Neuronal stem cell (in vitro differentiated cells): ENCODE data around the gene NKAIN4.

Experiments
- DNase-seq: peaks from one replicate; pipeline ENCODE4 v3.0.0-alpha.2; 2013; ENCODE audit warnings: low spot score
- H2AFZ ChIP-seq: one replicate; pipeline ENCODE4 v1.6.1; 2013; ENCODE audit warnings: mild to moderate bottlenecking, low read length, inconsistent platforms
- H2AK5ac ChIP-seq: 2 replicates; pipeline ENCODE4 v1.6.1; 2013; ENCODE audit warnings: low read depth, mild to moderate bottlenecking, inconsistent platforms, low read length, moderate library complexity, mixed read lengths
- H2BK120ac ChIP-seq: 2 replicates; pipeline ENCODE4 v1.6.1; 2013; ENCODE audit warnings: low read depth, mild to moderate bottlenecking, inconsistent platforms, low read length, moderate library complexity, mixed read lengths
- H2BK12ac ChIP-seq: one replicate; pipeline ENCODE4 v1.6.1; 2013; ENCODE audit warnings: low read length, inconsistent platforms
- H2BK15ac ChIP-seq: 2 replicates; pipeline ENCODE4 v1.6.1; 2013; ENCODE audit warnings: mild to moderate bottlenecking, low read length, inconsistent platforms, mixed read lengths
- H2BK5ac ChIP-seq: one replicate; pipeline ENCODE4 v1.6.1; 2013; ENCODE audit warnings: inconsistent platforms, mild to moderate bottlenecking, low read length, moderate library complexity
- H3K14ac ChIP-seq: one replicate; pipeline ENCODE4 v1.6.1; 2013; ENCODE audit warnings: low read length, inconsistent platforms
- H3K18ac ChIP-seq: 2 replicates; pipeline ENCODE4 v1.6.1; 2013; ENCODE audit warnings: low read length, inconsistent platforms
- H3K23ac ChIP-seq: 2 replicates; pipeline ENCODE4 v1.6.1; 2013; ENCODE audit warnings: low read depth, mild to moderate bottlenecking, mixed read lengths, low read length, inconsistent platforms; ENCODE audit not compliant: poor library complexity
- H3K27ac ChIP-seq: replicated peaks from 3 replicates; pipeline ENCODE4 v1.5.1; 2013; ENCODE audit warnings: low read length, inconsistent platforms
- H3K27me3 ChIP-seq, 3 experiments: 2 replicates each; pipeline ENCODE4 v1.6.1; 2013; ENCODE audit warnings: low read length in 3 of 3, mild to moderate bottlenecking in 2 of 3, inconsistent platforms in 1 of 3, low read depth in 1 of 3, mixed read lengths in 1 of 3, moderate library complexity in 1 of 3; ENCODE audit not compliant: control insufficient read depth in 3 of 3, insufficient read depth in 3 of 3
- H3K36me3 ChIP-seq, 2 donors: replicated peaks in 1 of 2; 2 replicates each; pipeline ENCODE4 v1.6.1; 2013; ENCODE audit warnings: low read length in 2 of 2; ENCODE audit not compliant: control insufficient read depth in 2 of 2, insufficient read depth in 2 of 2
- H3K4ac ChIP-seq: 2 replicates; pipeline ENCODE4 v1.6.1; 2013; ENCODE audit warnings: inconsistent platforms, mild to moderate bottlenecking, low read length, moderate library complexity
- H3K4me1 ChIP-seq, 2 donors: 1 replicate in 1 of 2; 2 replicates in 1 of 2; pipeline ENCODE4 v1.6.1; 2013; ENCODE audit warnings: low read length in 2 of 2, low read depth in 1 of 2; ENCODE audit not compliant: control insufficient read depth in 2 of 2, insufficient read depth in 1 of 2
- H3K4me2 ChIP-seq: one replicate; pipeline ENCODE4 v1.6.1; 2013; ENCODE audit warnings: mild to moderate bottlenecking, low read length, inconsistent platforms; ENCODE audit not compliant: insufficient read depth, poor library complexity, severe bottlenecking
- H3K4me3 ChIP-seq, 2 donors: 2 replicates each; pipeline ENCODE4 v1.5.1; 2013; ENCODE audit warnings: low read length in 2 of 2, mild to moderate bottlenecking in 2 of 2, inconsistent platforms in 1 of 2, moderate library complexity in 1 of 2
- H3K79me1 ChIP-seq: one replicate; pipeline ENCODE4 v1.6.1; 2013; ENCODE audit warnings: low read depth, mild to moderate bottlenecking, inconsistent platforms, low read length, moderate library complexity
- H3K9ac ChIP-seq: one replicate; pipeline ENCODE4 v1.6.1; 2013; ENCODE audit warnings: mild to moderate bottlenecking, low read depth, low read length, inconsistent platforms; ENCODE audit not compliant: poor library complexity
- H3K9me3 ChIP-seq, 2 donors: replicated peaks in 1 of 2; 2 replicates each; pipeline versions ENCODE3 to v1.6.1; 2013; ENCODE audit warnings: low read length in 2 of 2, mild to moderate bottlenecking in 2 of 2, inconsistent platforms in 1 of 2, low read depth in 1 of 2, mixed read lengths in 1 of 2, moderate library complexity in 1 of 2; ENCODE audit not compliant: control insufficient read depth in 2 of 2, insufficient read depth in 1 of 2
- H4K8ac ChIP-seq: one replicate; pipeline ENCODE4 v1.6.1; 2013; ENCODE audit warnings: low read depth, mild to moderate bottlenecking, inconsistent platforms, low read length, moderate library complexity
- H4K91ac ChIP-seq: one replicate; pipeline ENCODE4 v1.6.1; 2013; ENCODE audit warnings: low read length, low read depth, mild to moderate bottlenecking, inconsistent platforms; ENCODE audit not compliant: poor library complexity
- WGBS, 2 donors: extraction: QIAGEN DNeasy Blood & Tissue Kit; methylation state at CpG; one replicate each; pipeline ENCODE4 v1.1.7; 2013; ENCODE audit warnings: missing lambda C conversion rate in 2 of 2, mixed read lengths in 1 of 2; ENCODE audit not compliant: insufficient read length in 2 of 2, insufficient replicate concordance in 1 of 2; ENCODE audit errors: extremely low coverage in 2 of 2; 5-methylcytosine and 5-hydroxymethylcytosine counted together

Gene NKAIN4

GRCh38 chr20:63297796-63298572 lies 43.7 kb upstream of the NKAIN4 start:
- Histone ChIP-seq H2BK120ac (no peak overlapping the region), H3K4me3 (peak overlapping the region in 1 of 2 donors; percentile 40), H3K9ac (no peak overlapping the region), H3K4me2 (no peak overlapping the region), H4K8ac (no peak overlapping the region), H3K14ac (peak overlapping the region; percentile 31), H2AFZ (no peak overlapping the region), H3K18ac (peak overlapping the region; percentile 80), H2AK5ac (peak overlapping the region; percentile 94), H2BK5ac (peak overlapping the region; percentile 77), H3K79me1 (no peaks in the 10 kb centered on the region), H2BK15ac (peak overlapping the region; percentile 87), H3K4me1 (peaks cover 20 to 27% of the 10 kb centered on the region in 2 donors), H3K27ac (no peak overlapping the region), H4K91ac (no peak overlapping the region), H3K27me3 (peaks cover 0 to 13% (median 0%) of the 10 kb centered on the region in 3 experiments), H3K9me3 (no peaks in the 10 kb centered on the region), H3K4ac (no peak overlapping the region), H2BK12ac (peak overlapping the region; percentile 46), H3K23ac (peak overlapping the region; percentile 17), H3K36me3 (no peaks in the 10 kb centered on the region)
- no CpG with 5 or more reads among the region's 16 CpGs for WGBS, 2 donors
- DNase-seq = no peak

- no peak overlapping the region for H3K27ac ChIP-seq
- H3K4me3 ChIP-seq = no peak overlapping the region
- H3K79me1 ChIP-seq = peaks cover 2% of the 10 kb centered on the region
- peak overlapping the region; percentile 77 for H2BK5ac ChIP-seq
- H2BK15ac ChIP-seq = peak overlapping the region; percentile 87
- H3K4me2 ChIP-seq = no peak overlapping the region
- peaks cover 0 to 13% (median 0%) of the 10 kb centered on the region in 3 experiments for H3K27me3 ChIP-seq
- no peak overlapping the region for H3K14ac ChIP-seq
- peak overlapping the region; percentile 46 for H2BK12ac ChIP-seq
- H4K91ac ChIP-seq = no peak overlapping the region
- H3K9ac ChIP-seq = no peak overlapping the region
- peak overlapping the region; percentile 17 for H3K23ac ChIP-seq
- no peak overlapping the region for H3K4ac ChIP-seq
- no peaks in the 10 kb centered on the region for H3K9me3 ChIP-seq
- no peak overlapping the region for H2BK120ac ChIP-seq
- H3K18ac ChIP-seq = peak overlapping the region; percentile 80
- H3K36me3 ChIP-seq = no peaks in the 10 kb centered on the region
- H2AK5ac ChIP-seq = peak overlapping the region; percentile 94
- DNase-seq = no peak
- no peak overlapping the region for H2AFZ ChIP-seq
- no CpG with 5 or more reads among the region's 11 CpGs for WGBS, 2 donors
- no peak overlapping the region for H4K8ac ChIP-seq
- H3K4me1 ChIP-seq = peaks cover 20 to 27% of the 10 kb centered on the region in 2 donors
Measured at GRCh38 chr20:63297371-63297781, 43.1 kb upstream of the NKAIN4 start.

- H2AK5ac ChIP-seq = peak overlapping the region; percentile 79
- no peak overlapping the region for H3K4ac ChIP-seq
- H2AFZ ChIP-seq = peak overlapping the region; percentile 19
- H3K18ac ChIP-seq = peak overlapping the region; percentile 91
- H3K9me3 ChIP-seq = no peaks in the 10 kb centered on the region
- no peak overlapping the region for H3K4me2 ChIP-seq
- H4K91ac ChIP-seq = no peak overlapping the region
- peaks cover 0 to 13% (median 0%) of the 10 kb centered on the region in 3 experiments for H3K27me3 ChIP-seq
- peaks cover 3% of the 10 kb centered on the region for H3K79me1 ChIP-seq
- no peak overlapping the region for H3K27ac ChIP-seq
- H3K14ac ChIP-seq = peak overlapping the region; percentile 9
- H3K4me1 ChIP-seq = peaks cover 20 to 27% of the 10 kb centered on the region in 2 donors
- no CpG with 5 or more reads among the region's 18 CpGs for WGBS, 2 donors
- H2BK15ac ChIP-seq = peak overlapping the region; percentile 87
- H3K23ac ChIP-seq = no peak overlapping the region
- DNase-seq = no peak
- H2BK12ac ChIP-seq = peak overlapping the region; percentile 46
- peak overlapping the region; percentile 77 for H2BK5ac ChIP-seq
- H3K9ac ChIP-seq = no peak overlapping the region
- peak overlapping the region; percentile 30 for H4K8ac ChIP-seq
- no peaks in the 10 kb centered on the region for H3K36me3 ChIP-seq
- H2BK120ac ChIP-seq = no peak overlapping the region
- no peak overlapping the region for H3K4me3 ChIP-seq
Measured at GRCh38 chr20:63296531-63297299, 42.5 kb upstream of the NKAIN4 start.

GRCh38 chr20:63295846-63296245 lies 41.6 kb upstream of the NKAIN4 start:
- Histone ChIP-seq H3K9me3 (no peaks in the 10 kb centered on the region), H3K36me3 (no peaks in the 10 kb centered on the region), H4K8ac (no peak overlapping the region), H2AFZ (peak overlapping the region; percentile 19), H4K91ac (no peak overlapping the region), H3K79me1 (peaks cover 5% of the 10 kb centered on the region), H2AK5ac (peak overlapping the region; percentile 48), H3K27ac (no peak overlapping the region), H3K4me1 (peaks cover 23 to 27% of the 10 kb centered on the region in 2 donors), H3K9ac (no peak overlapping the region), H2BK15ac (peak overlapping the region; percentile 77), H3K4ac (no peak overlapping the region), H3K14ac (peak overlapping the region; percentile 94), H3K4me3 (no peak overlapping the region), H2BK12ac (no peak overlapping the region), H3K4me2 (peak overlapping the region; percentile 20), H2BK5ac (no peak overlapping the region), H3K27me3 (peaks cover 0 to 13% (median 0%) of the 10 kb centered on the region in 3 experiments), H3K23ac (no peak overlapping the region), H2BK120ac (peak overlapping the region; percentile 10), H3K18ac (peak overlapping the region; percentile 92)
- DNase-seq = no peak
- WGBS, 2 donors = no CpG with 5 or more reads among the region's 20 CpGs
